Measurements from ENCODE around the gene ABRACL.
"Not testable (repeated sequence)": the region's sequence is repeated elsewhere in the genome, so short reads cannot be mapped to it uniquely, and the experiment has no call there.

ABRACL gene

GRCh38 chr6:139028658-139029469, at the start of gene ABRACL:
Gene ABRACL, plus strand, starts transcription at chr6:139028745. Its CDS starts 5,416 bp downstream, at chr6:139034161.
- peak; percentile 89 for DNase-seq

DNA sequence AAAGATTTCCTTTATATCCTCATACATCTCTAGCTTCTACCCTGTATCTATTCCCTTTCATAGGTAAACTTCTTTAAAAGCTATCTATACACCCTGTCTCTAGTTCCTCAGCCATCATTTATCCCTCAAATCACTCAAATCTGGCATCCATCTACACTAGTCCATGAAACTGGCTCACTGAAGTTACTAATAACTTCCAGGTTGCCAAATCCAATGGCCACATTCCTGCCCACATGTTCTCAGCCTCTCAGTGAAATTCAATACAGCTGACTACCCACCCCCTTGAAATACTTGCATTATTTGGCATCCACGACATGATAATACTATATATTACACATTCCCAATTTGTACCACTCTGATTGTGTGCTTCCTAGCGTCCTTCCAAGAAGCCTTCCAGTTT, 49.2 kb upstream of the ABRACL start:
- no peak for DNase-seq

- no peak for DNase-seq
Measured at GRCh38 chr6:138979813-138980668, 48.5 kb upstream of the ABRACL start.

- DNase-seq, result no peak
Measured at GRCh38 chr6:138981416-138981815, 47.1 kb upstream of the ABRACL start.

GRCh38 chr6:138986578-138986977, 42.0 kb upstream of the ABRACL start:
- peak; percentile 26 for DNase-seq

- DNase-seq, result no peak
Measured at GRCh38 chr6:138987080-138987642, 41.4 kb upstream of the ABRACL start.

DNA sequence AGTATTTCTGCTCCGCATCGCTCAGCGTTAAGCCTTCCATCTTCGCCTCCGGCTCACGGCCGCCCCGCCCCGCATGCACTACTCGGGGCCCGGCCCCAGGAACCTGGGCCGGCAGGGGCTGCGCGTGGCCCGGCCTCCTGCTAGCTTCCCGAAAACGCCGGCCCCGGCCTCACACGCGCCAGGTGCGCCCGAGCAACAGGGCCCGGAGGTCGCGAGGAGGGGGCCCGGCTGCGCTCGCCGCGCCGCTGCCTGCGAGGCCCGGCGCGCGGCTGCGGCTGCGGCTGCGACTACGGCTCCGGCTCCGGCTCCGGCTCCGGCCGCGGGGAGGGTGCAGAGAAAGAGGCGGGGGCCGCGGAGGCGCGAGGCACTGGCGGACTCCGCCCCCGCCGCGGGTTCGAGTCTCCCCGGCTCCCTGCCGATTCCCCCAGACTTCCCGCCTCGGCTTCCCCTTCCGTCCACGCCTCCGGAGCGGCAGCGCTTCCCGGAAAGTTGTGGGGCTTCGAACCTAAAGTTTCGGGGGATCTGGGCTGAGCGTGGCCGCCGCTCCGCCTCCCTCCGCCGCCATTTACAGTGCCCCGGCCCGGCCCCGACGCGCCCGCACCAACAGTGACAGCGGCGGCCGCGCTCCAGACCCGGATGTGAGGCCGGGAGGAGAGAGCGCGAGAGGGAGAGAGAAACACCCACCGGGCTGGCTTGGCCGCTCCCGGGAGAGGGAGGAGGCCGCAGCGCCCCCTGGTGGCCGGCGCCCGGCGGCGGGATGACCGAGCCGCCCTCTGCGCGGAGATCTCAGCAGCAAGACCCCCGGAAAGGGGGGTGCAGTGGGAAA, 40.7 kb upstream of the ABRACL start, which contains the start of gene REPS1:
Gene REPS1 (minus strand): TSS at position 611 of the 826 bp plus-strand sequence. CDS start 571 bp downstream, at position 40.
- peak; percentile 99 for DNase-seq

DNA sequence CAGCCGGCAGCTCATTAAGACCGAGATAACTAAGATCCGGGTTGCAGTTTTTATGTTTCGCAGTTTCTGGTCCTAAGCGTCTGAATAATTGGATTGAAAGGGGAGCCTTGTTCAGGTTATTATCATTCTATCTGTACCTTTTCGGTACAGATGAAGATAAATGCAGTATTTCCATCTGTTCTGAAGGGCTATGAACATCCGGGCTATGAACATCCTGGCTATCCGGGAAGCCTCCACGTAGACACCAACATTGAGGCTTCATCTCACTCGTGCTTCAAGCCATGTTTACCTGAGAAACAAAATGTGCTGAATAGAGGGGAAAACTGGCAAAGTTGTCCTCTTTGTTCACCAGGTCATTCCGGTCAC, 40.1 kb upstream of the ABRACL start:
- DNase-seq, result no peak

GRCh38 chr6:138989098-138989983, 39.2 kb upstream of the ABRACL start:
- no peak for DNase-seq

GRCh38 chr6:138991206-138991605, 37.3 kb upstream of the ABRACL start:
- DNase-seq, result no peak

- DNase-seq, result not testable (repeated sequence)
Measured at GRCh38 chr6:138992965-138993364, 35.6 kb upstream of the ABRACL start.

DNA sequence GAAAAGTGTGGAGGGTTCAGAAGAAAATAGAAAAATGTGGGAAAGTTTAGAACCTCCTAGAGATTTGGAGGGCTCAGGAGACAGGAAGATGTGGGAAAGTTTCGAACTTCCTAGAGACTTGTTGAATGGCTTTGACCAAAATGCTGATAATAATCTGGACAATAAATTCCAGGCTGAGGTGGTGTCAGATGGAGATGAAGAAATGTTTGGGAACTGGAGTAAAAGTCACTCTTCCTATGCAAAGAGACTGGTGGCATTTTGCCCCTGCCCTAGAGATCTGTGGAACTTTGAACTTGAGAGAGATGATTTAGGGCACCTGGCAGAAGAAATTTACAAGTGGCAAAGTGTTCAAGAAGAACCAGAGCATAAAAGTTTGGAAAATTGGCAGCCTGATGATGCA, 35.1 kb upstream of the ABRACL start:
- DNase-seq, result not testable (repeated sequence)

- no peak for DNase-seq
Measured at GRCh38 chr6:138996524-138996923, 32.0 kb upstream of the ABRACL start.

- DNase-seq, result no peak
Measured at GRCh38 chr6:138997136-138997535, 31.4 kb upstream of the ABRACL start.

DNA sequence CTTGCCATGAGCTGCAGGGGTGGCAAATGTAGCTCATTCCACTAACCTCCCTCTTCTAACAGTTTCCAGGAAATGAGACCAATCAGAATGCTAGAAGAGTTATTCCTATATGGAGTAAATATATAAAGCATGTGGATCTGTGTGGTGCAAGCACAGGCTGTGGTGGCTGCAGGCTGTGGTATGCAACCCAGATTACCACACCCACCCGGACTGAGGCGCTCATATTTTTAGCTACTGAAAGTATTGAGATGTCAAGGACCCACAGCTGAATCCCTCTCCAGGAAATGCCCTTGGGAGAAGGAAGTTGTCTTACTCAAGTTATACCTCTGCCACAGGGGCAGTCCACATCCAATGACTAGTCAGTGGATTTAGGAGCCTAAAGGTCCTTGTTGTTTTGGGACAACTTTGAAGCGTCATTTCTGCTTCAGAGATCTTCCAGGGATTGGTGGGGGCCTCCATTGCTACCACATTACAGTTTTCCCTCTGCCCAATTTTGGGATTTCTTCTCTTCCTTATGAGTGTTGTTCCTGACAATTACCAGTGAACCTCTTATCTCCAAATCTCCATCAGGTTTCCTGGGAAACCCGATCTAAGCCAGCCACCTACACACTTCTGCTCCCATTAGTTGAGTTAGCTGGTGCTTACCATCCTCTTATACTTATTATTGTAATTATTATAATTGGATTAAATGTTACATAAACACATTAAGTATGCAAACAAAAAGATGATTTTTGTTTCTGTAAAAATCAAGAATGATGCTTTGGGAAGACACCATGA, 28.4 kb upstream of the ABRACL start:
- DNase-seq, result no peak

- DNase-seq, result no peak
Measured at GRCh38 chr6:139003751-139004150, 24.8 kb upstream of the ABRACL start.

- DNase-seq, result no peak
Measured at GRCh38 chr6:139006477-139006876, 22.1 kb upstream of the ABRACL start.

DNA sequence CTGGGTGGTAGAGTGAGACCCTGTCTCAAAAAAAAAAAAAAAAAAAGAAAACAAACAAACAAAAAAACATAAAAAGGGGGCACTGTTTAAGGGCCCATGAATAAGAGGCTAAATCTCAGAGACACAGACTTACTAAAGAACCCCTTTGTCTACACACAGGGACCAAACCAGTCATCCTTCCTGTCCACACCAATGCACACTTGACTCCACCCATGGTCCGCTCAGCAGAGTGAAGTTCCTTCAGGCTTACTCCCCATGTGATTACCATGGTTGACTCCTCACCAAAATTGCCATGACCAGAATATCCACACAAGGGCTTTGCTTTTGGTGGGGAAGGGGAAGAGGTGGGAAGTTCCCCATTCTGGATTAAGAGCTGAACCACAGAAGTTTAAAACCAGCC, 21.1 kb upstream of the ABRACL start:
- no peak for DNase-seq

DNA sequence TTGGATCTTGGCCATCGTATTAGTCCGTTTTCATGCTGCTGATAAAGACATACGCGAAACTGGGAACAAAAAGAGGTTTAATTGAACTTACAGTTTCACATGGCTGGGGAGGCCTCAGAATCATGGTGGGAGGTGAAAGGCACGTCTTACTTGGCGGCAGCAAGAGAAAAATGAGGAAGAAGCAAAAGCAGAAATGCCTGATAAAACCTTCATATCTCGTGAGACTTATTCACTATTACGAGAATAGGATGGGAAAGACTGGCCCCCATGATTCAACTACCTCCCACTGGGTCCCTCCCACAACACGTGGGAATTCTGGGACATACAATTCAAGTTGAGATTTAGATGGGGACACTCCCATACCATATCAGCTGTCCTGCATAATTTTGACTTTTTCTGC, 20.4 kb upstream of the ABRACL start:
- DNase-seq, result no peak

DNA sequence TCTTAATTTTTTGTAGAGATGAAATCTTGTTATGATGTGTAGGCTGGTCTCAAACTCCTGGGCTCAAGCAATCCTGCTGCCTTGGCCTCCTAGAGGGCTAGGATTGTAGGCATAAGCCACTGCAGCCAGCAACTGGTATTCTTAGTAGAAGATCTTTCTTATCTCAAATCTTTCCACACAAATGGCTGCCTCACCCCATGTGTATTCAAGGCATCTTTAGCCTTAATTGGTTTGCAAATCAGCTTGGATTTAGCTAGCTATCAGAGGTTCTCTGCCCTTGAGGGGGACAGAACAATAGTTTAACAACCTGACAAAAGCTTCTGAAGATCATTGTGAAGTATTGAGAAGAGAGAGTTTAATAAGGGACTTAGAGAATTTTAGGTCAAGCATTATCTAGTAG, 17.9 kb upstream of the ABRACL start:
- DNase-seq, result no peak

DNA sequence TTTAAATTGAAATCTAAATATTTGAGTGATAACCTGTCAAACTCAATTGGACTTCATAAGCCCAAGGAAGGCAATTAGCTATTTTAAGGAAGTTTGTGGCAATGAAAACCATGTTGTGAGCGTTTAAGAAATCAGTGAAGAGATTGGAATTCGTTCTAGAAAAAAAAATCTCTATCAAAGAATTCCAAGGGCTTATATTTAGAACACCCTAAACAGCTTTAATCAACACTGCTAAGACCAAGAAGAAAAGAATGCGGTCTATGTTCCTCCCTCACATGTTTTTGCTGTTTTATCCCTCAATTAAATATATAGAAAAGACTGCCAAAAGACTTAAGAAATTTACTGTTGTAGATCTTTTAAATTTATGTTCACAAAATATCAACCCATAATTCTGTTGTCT, 16.6 kb upstream of the ABRACL start:
- DNase-seq, result no peak

Measured in retina (tissue), 1 donor.